ENCODE measurements around the gene NR1I2. TPM values are rescaled to one million over a fixed set of nuclear protein-coding genes. Genes with fewer than 3 reads are reported as not detected.

The NR1I2 gene
- total RNA-seq, 1 experiment from 2014 or later = not detected

DNA sequence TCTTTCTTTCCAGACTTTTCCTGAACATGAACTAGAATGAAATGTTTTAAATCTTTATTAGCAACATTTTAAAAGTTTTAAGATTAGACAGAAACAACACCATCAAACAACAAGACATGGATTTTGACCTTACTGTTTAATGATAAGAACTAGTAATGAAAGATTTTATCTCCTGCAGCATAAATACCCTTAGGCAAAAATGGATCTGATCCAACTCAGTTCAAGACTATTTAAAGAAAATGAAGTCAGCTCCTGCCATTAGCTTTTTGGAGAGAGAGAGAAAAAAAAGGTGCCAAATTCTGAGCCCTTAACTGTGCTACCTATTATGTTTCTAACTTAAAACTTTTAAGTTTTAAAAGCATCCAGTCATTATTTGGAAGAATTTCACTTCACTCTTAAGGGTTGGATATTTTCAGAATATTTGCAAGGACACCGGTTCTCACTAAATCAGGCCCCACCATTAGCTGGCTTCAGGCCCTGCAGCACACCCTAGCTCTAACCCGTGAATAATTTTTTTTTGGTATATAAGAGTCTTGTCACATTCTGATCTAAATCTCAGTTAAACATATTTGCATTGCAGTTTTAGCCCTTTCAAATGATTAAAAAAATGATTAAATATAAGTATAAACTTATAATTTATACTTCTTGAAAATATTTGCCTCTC, 60.0 kb downstream of the NR1I2 start:
- TF ChIP-seq, protein P1, sequence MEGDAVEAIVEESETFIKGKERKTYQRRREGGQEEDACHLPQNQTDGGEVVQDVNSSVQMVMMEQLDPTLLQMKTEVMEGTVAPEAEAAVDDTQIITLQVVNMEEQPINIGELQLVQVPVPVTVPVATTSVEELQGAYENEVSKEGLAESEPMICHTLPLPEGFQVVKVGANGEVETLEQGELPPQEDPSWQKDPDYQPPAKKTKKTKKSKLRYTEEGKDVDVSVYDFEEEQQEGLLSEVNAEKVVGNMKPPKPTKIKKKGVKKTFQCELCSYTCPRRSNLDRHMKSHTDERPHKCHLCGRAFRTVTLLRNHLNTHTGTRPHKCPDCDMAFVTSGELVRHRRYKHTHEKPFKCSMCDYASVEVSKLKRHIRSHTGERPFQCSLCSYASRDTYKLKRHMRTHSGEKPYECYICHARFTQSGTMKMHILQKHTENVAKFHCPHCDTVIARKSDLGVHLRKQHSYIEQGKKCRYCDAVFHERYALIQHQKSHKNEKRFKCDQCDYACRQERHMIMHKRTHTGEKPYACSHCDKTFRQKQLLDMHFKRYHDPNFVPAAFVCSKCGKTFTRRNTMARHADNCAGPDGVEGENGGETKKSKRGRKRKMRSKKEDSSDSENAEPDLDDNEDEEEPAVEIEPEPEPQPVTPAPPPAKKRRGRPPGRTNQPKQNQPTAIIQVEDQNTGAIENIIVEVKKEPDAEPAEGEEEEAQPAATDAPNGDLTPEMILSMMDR (IDR thresholded peaks at IDR 0.05; ENCODE audit: unreplicated experiment) = no peak
- Mint-ChIP-seq H3K27me3 (ENCODE audit: insufficient read depth, unreplicated experiment) (no peaks in the 10 kb centered on the region), H3K9me3 (ENCODE audit: unreplicated experiment) (peaks cover 7% of the 10 kb centered on the region), H3K4me3 (ENCODE audit: unreplicated experiment) (no peak overlapping the region), H3K4me1 (ENCODE audit: insufficient read depth, unreplicated experiment) (no peaks in the 10 kb centered on the region), H3K36me3 (ENCODE audit: insufficient read depth, unreplicated experiment) (peaks cover 65% of the 10 kb centered on the region), H3K27ac (ENCODE audit: low read depth, unreplicated experiment) (no peak overlapping the region)
- ChIA-PET POLR2A (no interaction called here), CTCF (no interaction called here)
- no TSS peak for BruUV-seq (replicated peaks)
- DNase-seq (ENCODE audit: unreplicated experiment) = no peak
- intact Hi-C loops (cut with micrococcal nuclease) = no loop called here

DNA sequence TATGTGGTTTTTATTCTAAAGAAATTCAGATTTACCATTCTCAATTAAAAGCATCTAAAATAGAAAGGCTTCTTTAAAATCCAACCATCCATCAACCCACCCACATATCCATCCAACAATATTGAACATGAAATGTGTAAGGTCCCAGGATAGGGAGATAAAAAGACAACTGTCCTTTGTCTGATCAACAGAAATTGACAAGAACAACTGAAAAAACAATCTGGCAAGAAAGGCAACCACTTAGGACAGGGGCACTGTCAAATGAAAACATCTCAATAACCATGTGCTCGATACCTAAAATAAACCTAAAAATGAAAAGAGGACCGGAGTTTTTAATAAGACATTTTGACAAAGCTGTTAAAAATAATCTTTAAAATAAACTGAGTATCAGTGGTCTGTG, 67.2 kb downstream of the NR1I2 start:
- CTCF ChIA-PET = interaction anchor here (0.5 to 0.8 kb wide), 2 partner anchors 12 to 75 kb away, joined by 3 to 4 read pairs; no protein-coding TSS in a partner anchor
- H3K4me3 Mint-ChIP-seq (ENCODE audit: unreplicated experiment) = no peak overlapping the region
- TF ChIP-seq, protein P1 (IDR thresholded peaks at IDR 0.05; ENCODE audit: unreplicated experiment) = no peak
- intact Hi-C loops (cut with micrococcal nuclease) = no loop called here
- peaks cover 3% of the 10 kb centered on the region for H3K9me3 Mint-ChIP-seq (ENCODE audit: unreplicated experiment)
- no peak for DNase-seq (ENCODE audit: unreplicated experiment)
- POLR2A ChIA-PET = interaction anchor here (0.6 to 0.7 kb wide), 2 partner anchors 17 to 569 kb away, joined by 3 to 4 read pairs; no protein-coding TSS in a partner anchor
- H3K27me3 Mint-ChIP-seq (ENCODE audit: insufficient read depth, unreplicated experiment) = no peaks in the 10 kb centered on the region
- H3K4me1 Mint-ChIP-seq (ENCODE audit: insufficient read depth, unreplicated experiment) = no peaks in the 10 kb centered on the region
- peaks cover 45% of the 10 kb centered on the region for H3K36me3 Mint-ChIP-seq (ENCODE audit: insufficient read depth, unreplicated experiment)
- no peak overlapping the region for H3K27ac Mint-ChIP-seq (ENCODE audit: low read depth, unreplicated experiment)
- no TSS peak for BruUV-seq (replicated peaks)

DNA sequence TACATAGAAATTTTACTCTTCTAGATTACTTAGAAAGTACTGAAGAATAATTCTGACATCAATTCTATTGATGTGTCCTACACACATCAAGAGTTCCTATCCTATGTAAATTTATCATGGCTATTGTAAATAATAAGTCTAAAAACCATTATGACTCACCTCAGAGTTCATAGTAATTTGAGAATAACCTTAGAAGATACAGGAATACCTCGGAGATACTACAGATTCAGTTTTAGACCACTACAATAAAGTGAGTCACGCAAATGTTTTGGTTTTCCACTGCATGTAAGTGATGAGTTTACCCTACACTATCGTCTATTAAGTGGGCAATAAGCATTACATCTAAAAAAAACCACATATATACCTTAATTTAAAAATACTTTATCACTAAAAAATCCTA, 74.8 kb downstream of the NR1I2 start:
- CTCF ChIA-PET = no interaction called here
- Mint-ChIP-seq H3K9me3 (ENCODE audit: unreplicated experiment) (peaks cover 7% of the 10 kb centered on the region), H3K4me1 (ENCODE audit: insufficient read depth, unreplicated experiment) (no peaks in the 10 kb centered on the region), H3K4me3 (ENCODE audit: unreplicated experiment) (no peak overlapping the region), H3K36me3 (ENCODE audit: insufficient read depth, unreplicated experiment) (peaks cover 47% of the 10 kb centered on the region), H3K27me3 (ENCODE audit: insufficient read depth, unreplicated experiment) (no peaks in the 10 kb centered on the region), H3K27ac (ENCODE audit: low read depth, unreplicated experiment) (peak overlapping the region; percentile 31)
- intact Hi-C loops (cut with micrococcal nuclease) = no loop called here
- BruUV-seq (replicated peaks) = no TSS peak
- POLR2A ChIA-PET = no interaction called here
- DNase-seq (ENCODE audit: unreplicated experiment) = no peak
- TF ChIP-seq, protein P1 (IDR thresholded peaks at IDR 0.05; ENCODE audit: unreplicated experiment) = no peak

DNA sequence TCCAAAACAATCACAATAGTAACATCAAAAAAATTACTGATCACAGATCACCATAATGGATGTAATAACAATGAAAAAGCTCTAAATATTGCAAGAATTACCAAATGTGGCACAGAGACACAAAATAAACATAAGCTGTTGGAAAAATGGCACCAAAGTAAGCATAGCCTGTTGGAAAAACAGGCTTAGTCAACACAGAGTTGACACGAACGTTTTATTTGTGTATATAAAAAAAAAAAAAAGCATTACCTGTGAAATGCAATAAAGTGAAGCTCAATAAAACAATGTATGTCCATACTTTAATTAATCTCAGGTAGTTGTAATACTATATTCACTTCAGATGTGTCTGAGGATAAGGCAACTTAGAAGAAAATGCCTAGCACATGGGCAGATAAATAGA, 77.1 kb downstream of the NR1I2 start:
- Mint-ChIP-seq H3K9me3 (ENCODE audit: unreplicated experiment) (peaks cover 7% of the 10 kb centered on the region), H3K27ac (ENCODE audit: low read depth, unreplicated experiment) (peak overlapping the region; percentile 37), H3K4me1 (ENCODE audit: insufficient read depth, unreplicated experiment) (no peaks in the 10 kb centered on the region), H3K4me3 (ENCODE audit: unreplicated experiment) (no peak overlapping the region), H3K27me3 (ENCODE audit: insufficient read depth, unreplicated experiment) (no peaks in the 10 kb centered on the region), H3K36me3 (ENCODE audit: insufficient read depth, unreplicated experiment) (peaks cover 55% of the 10 kb centered on the region)
- ChIA-PET POLR2A (interaction anchor here (0.9 to 1.3 kb wide), 2 partner anchors 10 to 20 kb away, joined by 3 to 4 read pairs; no protein-coding TSS in a partner anchor), CTCF (interaction anchor here (0.6 to 0.8 kb wide), 2 partner anchors 31 to 409 kb away, joined by 3 read pairs; no protein-coding TSS in a partner anchor)
- no TSS peak for BruUV-seq (replicated peaks)
- no peak for DNase-seq (ENCODE audit: unreplicated experiment)
- TF ChIP-seq, protein P1 (IDR thresholded peaks at IDR 0.05; ENCODE audit: unreplicated experiment) = no peak
- intact Hi-C loops (cut with micrococcal nuclease) = no loop called here

Data from MCF 10A (cell line).